K562 (cell line): Measurements from ENCODE around the gene KNSTRN. TPM values are rescaled to one million over a fixed set of nuclear protein-coding genes. Genes with fewer than 3 reads are reported as not detected.

Experiments
- ARID4B ChIP-seq: sonication (generic); formaldehyde crosslinking; IDR thresholded peaks from 2 replicates; pipeline ENCODE4 v1.8.0; 2022; ENCODE audit warnings: mild to moderate bottlenecking, missing genetic modification reagents
- DDX20 ChIP-seq: fragments of 450-650 bp; IDR thresholded peaks from 2 replicates; pipeline ENCODE4 v1.6.1; 2016; ENCODE audit warnings: missing genetic modification characterization, low read depth, mild to moderate bottlenecking, missing compliant biosample characterization, moderate library complexity
- ELF4 ChIP-seq: fragments of 450-650 bp; formaldehyde crosslinking; IDR thresholded peaks from 2 replicates; pipeline ENCODE4 v1.4.0; 2022; ENCODE audit warnings: missing genetic modification characterization
- FOXJ2 ChIP-seq: fragments of 200-800 bp; sonication (Bioruptor generic); IDR thresholded peaks from 2 replicates; pipeline ENCODE4 v1.6.1; 2016; ENCODE audit warnings: missing genetic modification characterization, missing compliant biosample characterization
- HSF4 ChIP-seq: fragments of 250-450 bp; sonication (Bioruptor Pico); IDR thresholded peaks from 2 replicates; pipeline ENCODE4 v2.1.2; 2022; ENCODE audit warnings: mild to moderate bottlenecking, moderate library complexity, borderline replicate concordance
- KAT7 ChIP-seq: sonication (generic); formaldehyde crosslinking; IDR thresholded peaks from 2 replicates; pipeline ENCODE4 v1.8.0; 2022; ENCODE audit warnings: missing genetic modification reagents, mild to moderate bottlenecking, borderline replicate concordance
- LARP7 ChIP-seq: fragments of 450-650 bp; IDR thresholded peaks from 2 replicates; pipeline ENCODE4 v1.6.1; 2016
- MAFG ChIP-seq: fragments of 450-650 bp; conservative IDR thresholded peaks from 2 replicates; pipeline ENCODE4 v1.6.1; 2016; ENCODE audit warnings: missing genetic modification characterization, missing compliant biosample characterization
- NR2C2 ChIP-seq, 2 experiments: fragments of 200-800 bp in 1 of 2; sonication (Bioruptor generic) in 1 of 2; sonication (generic) in 1 of 2; formaldehyde crosslinking in 1 of 2; IDR thresholded peaks; 2 replicates each; pipeline versions ENCODE4 v1.6.1 to v1.8.0; 2016 to 2022; ENCODE audit warnings: mild to moderate bottlenecking in 1 of 2, missing compliant biosample characterization in 1 of 2, missing genetic modification characterization in 1 of 2, missing genetic modification reagents in 1 of 2
- PRPF4 ChIP-seq: fragments of 200-400 bp; formaldehyde crosslinking; IDR thresholded peaks from one replicate; pipeline ENCODE4 v1.6.1; 2017; ENCODE audit warnings: low read length, low read depth, mild to moderate bottlenecking; ENCODE audit not compliant: insufficient read depth, poor library complexity, severe bottlenecking
- PTBP1 ChIP-seq: fragments of 200-400 bp; formaldehyde crosslinking; IDR thresholded peaks from 2 replicates; pipeline ENCODE4 v1.6.1; 2017; ENCODE audit warnings: low read depth, low read length
- SIRT6 ChIP-seq: IDR thresholded peaks from one replicate; pipeline ENCODE4 v1.6.1; 2012; ENCODE audit warnings: low read depth, mild to moderate bottlenecking, control low read depth, inconsistent platforms, low read length, moderate library complexity
- SNAPC5 ChIP-seq: fragments of 250-450 bp; sonication (Bioruptor Pico); IDR thresholded peaks from 2 replicates; pipeline ENCODE4 v1.8.0; 2021; ENCODE audit warnings: moderate library complexity, mild to moderate bottlenecking, inconsistent platforms
- TCF3 ChIP-seq: sonication (generic); formaldehyde crosslinking; IDR thresholded peaks from 2 replicates; pipeline ENCODE4 v1.4.0; 2020; ENCODE audit warnings: mild to moderate bottlenecking, missing genetic modification reagents
- TCF7 ChIP-seq: sonication (generic); IDR thresholded peaks from 2 replicates; pipeline ENCODE4 v1.6.1; 2016; ENCODE audit warnings: antibody characterized with exemption, borderline replicate concordance
- TEAD2 ChIP-seq: fragments of 450-650 bp; IDR thresholded peaks from 2 replicates; pipeline ENCODE4 v1.6.1; 2016; ENCODE audit warnings: missing genetic modification characterization, control low read depth, missing compliant biosample characterization
- ZBTB7A ChIP-seq: IDR thresholded peaks from 2 replicates; pipeline ENCODE4 v1.6.1; 2011; ENCODE audit warnings: low read depth, mild to moderate bottlenecking, low read length, moderate library complexity, borderline replicate concordance; ENCODE audit not compliant: control insufficient read depth
- ZNF398 ChIP-seq: fragments of 250-450 bp; sonication (Bioruptor Pico); IDR thresholded peaks from 2 replicates; pipeline ENCODE4 v1.8.0; 2021; ENCODE audit warnings: moderate library complexity, mild to moderate bottlenecking, inconsistent platforms
- ZNF444 ChIP-seq: fragments of 250-450 bp; sonication (Bioruptor Pico); IDR thresholded peaks from 2 replicates; pipeline ENCODE4 v1.4.0; 2020; ENCODE audit warnings: mild to moderate bottlenecking, moderate library complexity
- ZNF561 ChIP-seq: fragments of 450-650 bp; formaldehyde crosslinking; conservative IDR thresholded peaks from 2 replicates; pipeline ENCODE4 v1.4.0; 2020; ENCODE audit warnings: mild to moderate bottlenecking, moderate library complexity
- ZNF766 ChIP-seq: fragments of 200-800 bp; sonication (Bioruptor generic); conservative IDR thresholded peaks from 2 replicates; pipeline ENCODE4 v1.6.1; 2016; ENCODE audit warnings: missing genetic modification characterization, missing compliant biosample characterization
- ZNF830 ChIP-seq: fragments of 250-450 bp; sonication (Bioruptor Pico); IDR thresholded peaks from 2 replicates; pipeline ENCODE4 v1.5.0; 2021; ENCODE audit warnings: mild to moderate bottlenecking
- polyA plus RNA-seq, 8 experiments: library from polyadenylated mRNA; depleted of rRNA in 4 of 8; stranded (reverse) in 5 of 8; unstranded in 3 of 8; fragments of >200 nt; fragmentation: Nextera tagmentation in 2 of 8; fragmentation: Illumina TruSeq in 1 of 8; extraction: Ambion mirVana in 2 of 8; extraction: Trizol in 1 of 8; gene quantifications; 2 replicates each; pipeline versions ENCODE4 v1.2.1 to v1.2.3, GENCODE V29; 2011 to 2014; ENCODE audit warnings: inconsistent platforms in 1 of 8, missing spikeins in 1 of 8
- total RNA-seq, 7 experiments: library from RNA; depleted of rRNA in 6 of 7; stranded (reverse); fragments of >200 nt in 6 of 7; fragmentation: Illumina TruSeq in 2 of 7; extraction: Trizol in 2 of 7; gene quantifications; 2 replicates each; pipeline versions ENCODE4 v1.2.1 to v1.2.3, GENCODE V29; 2011 to 2021; ENCODE audit warnings: low replicate concordance in 1 of 7
- TF ChIP-seq, protein P1 (sequence below): sonication (generic); formaldehyde crosslinking; IDR thresholded peaks from 2 replicates; pipeline ENCODE4 v1.9.0; 2022; ENCODE audit warnings: mild to moderate bottlenecking, missing genetic modification reagents

Gene KNSTRN
- total and polyA plus RNA-seq, 9 of the 15 experiments (the other 6 are each of a cell fraction or from before 2014, with no cell fraction given), result 48.7 to 88.2 (median 66.3) TPM

GRCh38 chr15:40427188-40427587, 44.7 kb downstream of the KNSTRN start (continued):
- TF ChIP-seq TCF3 (CRISPR knock-in tag), result peak; percentile 94
- TF ChIP-seq SIRT6, result no peak
- TF ChIP-seq HSF4 (CRISPR knock-in tag), result no peak
- no peak for TF ChIP-seq PRPF4
- TF ChIP-seq KAT7 (CRISPR knock-in tag), result 0 out of 2 replicates have a peak, but pooled peaks have one; percentile 42
- no peak for TF ChIP-seq ZNF830
- TF ChIP-seq ZNF561, result no peak
- TF ChIP-seq MAFG, result no peak
- TF ChIP-seq LARP7, result no peak
- TF ChIP-seq TEAD2 (tag), result no peak
- TF ChIP-seq ZNF444 (CRISPR knock-in tag), result no peak
- no peak for TF ChIP-seq SNAPC5 (CRISPR knock-in tag)
- no peak for TF ChIP-seq NR2C2 (CRISPR knock-in tag; IDR thresholded peaks at IDR 0.05)
- no peak for TF ChIP-seq NR2C2 (tag; IDR thresholded peaks at IDR 0.05)
- TF ChIP-seq, protein P1, sequence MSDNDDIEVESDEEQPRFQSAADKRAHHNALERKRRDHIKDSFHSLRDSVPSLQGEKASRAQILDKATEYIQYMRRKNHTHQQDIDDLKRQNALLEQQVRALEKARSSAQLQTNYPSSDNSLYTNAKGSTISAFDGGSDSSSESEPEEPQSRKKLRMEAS (CRISPR knock-in tag), result peak; percentile 82
- no peak for TF ChIP-seq DDX20 (tag)
- TF ChIP-seq ZNF398, result no peak
- TF ChIP-seq ARID4B (CRISPR knock-in tag), result no peak
- TF ChIP-seq ZBTB7A, result peak; percentile 88; the same call in 1 of the 2 replicates
- no peak for TF ChIP-seq ZNF766 (CRISPR knock-in tag)
- no peak for TF ChIP-seq PTBP1
- TF ChIP-seq TCF7, result no peak
- no peak for TF ChIP-seq FOXJ2
- no peak for TF ChIP-seq ELF4 (CRISPR knock-in tag)
